ENCODE data around the gene DUOXA2. TPM values are rescaled to one million over a fixed set of nuclear protein-coding genes. Genes with fewer than 3 reads are reported as not detected.

DUOXA2 gene
- total and polyA plus RNA-seq, 4 donors = 0.48 to 0.98 (median 0.98) TPM; not detected in 1

- no peak overlapping the region for H3K4me3 ChIP-seq
- DNase-seq = no peak
- H3K27ac ChIP-seq (ENCODE audit: low read depth in 1 of 2, low read length in 1 of 2) = no peak overlapping the region
- TF ChIP-seq CTCF (IDR thresholded peaks at IDR 0.05; ENCODE audit: control extremely low read depth, extremely low read depth) = no peak
- ATAC-seq (ENCODE audit: insufficient read depth, low FRiP score) = no peak
- no peak overlapping the region for H3K9ac ChIP-seq (ENCODE audit: insufficient read depth in 1 of 2, low read length in 2 of 2)
- H3K9me3 ChIP-seq (ENCODE audit: control insufficient read depth in 4 of 4, insufficient read depth in 3 of 4, low read length in 3 of 4) = peaks cover 0 to 4% (median 0%) of the 10 kb centered on the region in 4 donors
- peaks cover 0 to 3% (median 0%) of the 10 kb centered on the region in 4 donors for H3K36me3 ChIP-seq (ENCODE audit: control insufficient read depth in 4 of 4, insufficient read depth in 4 of 4, low read length in 4 of 4)
- peaks cover 0 to 28% (median 27%) of the 10 kb centered on the region in 3 donors for H3K27me3 ChIP-seq (ENCODE audit: control insufficient read depth in 3 of 3, insufficient read depth in 3 of 3, low read length in 2 of 3)
- WGBS, 2 donors = 83 to 87% methylated on average over 7 of the region's 7 CpGs
- H3K4me1 ChIP-seq (ENCODE audit: control insufficient read depth in 5 of 5, insufficient read depth in 5 of 5, low read length in 5 of 5) = peaks cover 0 to 2% (median 0%) of the 10 kb centered on the region in 5 donors
Observed at GRCh38 chr15:45122719-45123118, 8.6 kb downstream of the DUOXA2 start.

GRCh38 chr15:45123397-45123796 is 9.3 kb downstream of the DUOXA2 start:
- no peaks in the 10 kb centered on the region for H3K4me1 ChIP-seq (ENCODE audit: control insufficient read depth in 5 of 5, insufficient read depth in 5 of 5, low read length in 5 of 5)
- TF ChIP-seq CTCF (IDR thresholded peaks at IDR 0.05; ENCODE audit: control extremely low read depth, extremely low read depth) = no peak
- peaks cover 0 to 3% (median 0%) of the 10 kb centered on the region in 4 donors for H3K9me3 ChIP-seq (ENCODE audit: control insufficient read depth in 4 of 4, insufficient read depth in 3 of 4, low read length in 3 of 4)
- peaks cover 0 to 34% (median 32%) of the 10 kb centered on the region in 3 donors for H3K27me3 ChIP-seq (ENCODE audit: control insufficient read depth in 3 of 3, insufficient read depth in 3 of 3, low read length in 2 of 3)
- H3K9ac ChIP-seq (ENCODE audit: insufficient read depth in 1 of 2, low read length in 2 of 2) = no peak overlapping the region
- peaks cover 0 to 3% (median 0%) of the 10 kb centered on the region in 4 donors for H3K36me3 ChIP-seq (ENCODE audit: control insufficient read depth in 4 of 4, insufficient read depth in 4 of 4, low read length in 4 of 4)
- H3K27ac ChIP-seq (ENCODE audit: low read depth in 1 of 2, low read length in 1 of 2) = no peak overlapping the region
- DNase-seq (peak; percentile 43 to 63 (median 50)), ATAC-seq (ENCODE audit: insufficient read depth, low FRiP score) (peak; percentile 25)
- H3K4me3 ChIP-seq = no peak overlapping the region

GRCh38 chr15:45126535-45127158 is 12.5 kb downstream of the DUOXA2 start:
- H3K9me3 ChIP-seq (ENCODE audit: control insufficient read depth in 4 of 4, insufficient read depth in 3 of 4, low read length in 3 of 4) = no peaks in the 10 kb centered on the region
- DNase-seq (no peak), ATAC-seq (ENCODE audit: insufficient read depth, low FRiP score) (no peak)
- H3K27ac ChIP-seq (ENCODE audit: low read depth in 1 of 2, low read length in 1 of 2) = no peak overlapping the region
- no peaks in the 10 kb centered on the region for H3K36me3 ChIP-seq (ENCODE audit: control insufficient read depth in 4 of 4, insufficient read depth in 4 of 4, low read length in 4 of 4)
- 68 to 71% methylated on average over 2 of the region's 2 CpGs for WGBS, 2 donors
- H3K4me1 ChIP-seq (ENCODE audit: control insufficient read depth in 5 of 5, insufficient read depth in 5 of 5, low read length in 5 of 5) = peaks cover 0 to 10% (median 0%) of the 10 kb centered on the region in 5 donors
- H3K27me3 ChIP-seq (ENCODE audit: control insufficient read depth in 3 of 3, insufficient read depth in 3 of 3, low read length in 2 of 3) = peaks cover 0 to 56% (median 55%) of the 10 kb centered on the region in 3 donors
- no peak overlapping the region for H3K4me3 ChIP-seq
- no peak overlapping the region for H3K9ac ChIP-seq (ENCODE audit: insufficient read depth in 1 of 2, low read length in 2 of 2)
- peak; percentile 11 for TF ChIP-seq CTCF (IDR thresholded peaks at IDR 0.05; ENCODE audit: control extremely low read depth, extremely low read depth)
